Activated naive CD4-positive, alpha-beta T cell treated with anti-CD3 and anti-CD28 coated beads, Interleukin-2, amount 50 U/mL, for 24 hours (primary cell): ENCODE results near the gene ARID5B.

ENCODE experiments used
- H3K27ac Mint-ChIP-seq: one replicate; pipeline ENCODE4 v1.8.0; 2021; ENCODE audit warnings: mild to moderate bottlenecking, mixed read lengths
- H3K27me3 Mint-ChIP-seq: one replicate; pipeline ENCODE4 v1.8.0; 2021; ENCODE audit warnings: mixed read lengths
- H3K36me3 Mint-ChIP-seq: one replicate; pipeline ENCODE4 v1.8.0; 2021; ENCODE audit warnings: mixed read lengths
- H3K4me1 Mint-ChIP-seq: one replicate; pipeline ENCODE4 v1.8.0; 2021; ENCODE audit warnings: mixed read lengths
- H3K4me3 Mint-ChIP-seq: one replicate; pipeline ENCODE4 v1.8.0; 2021; ENCODE audit warnings: mild to moderate bottlenecking, mixed read lengths
- H3K9me3 Mint-ChIP-seq: one replicate; pipeline ENCODE4 v1.8.0; 2021; ENCODE audit warnings: mixed read lengths

The ARID5B gene

DNA sequence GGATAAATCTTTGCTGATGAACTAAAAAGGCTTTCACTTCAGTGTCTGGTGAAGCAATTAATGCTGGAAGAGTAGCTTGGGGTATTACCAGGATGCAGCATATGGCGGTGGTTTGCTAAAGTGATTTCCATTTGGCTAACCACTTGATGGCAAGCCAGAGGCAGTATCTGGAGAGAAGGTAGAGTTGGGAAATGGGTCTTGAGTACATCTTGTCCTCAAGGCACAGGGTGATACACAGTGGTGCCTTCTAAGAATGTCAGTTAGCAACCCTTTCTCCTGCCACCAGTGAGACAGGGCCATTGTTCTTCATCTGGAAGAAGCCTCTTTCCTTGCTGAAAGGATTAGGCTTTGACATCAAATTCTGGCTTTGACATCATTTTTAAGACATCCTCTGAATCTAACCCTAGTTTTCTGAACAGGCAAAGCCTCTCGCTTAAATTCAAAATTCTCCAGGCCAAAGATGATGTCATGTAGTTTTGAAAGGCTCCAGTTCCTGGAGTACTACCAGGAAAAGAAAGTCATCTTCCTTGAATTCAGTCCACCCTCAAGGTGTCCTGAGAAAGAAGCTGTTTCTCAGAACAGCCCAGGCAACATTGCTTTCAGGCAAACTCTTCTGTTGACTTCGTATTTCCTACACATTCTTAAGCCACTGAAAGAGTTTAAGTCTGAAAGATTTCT is 162.4 kb downstream of the ARID5B start:
- peaks cover 53% of the 10 kb centered on the region for H3K36me3 Mint-ChIP-seq
- H3K27me3 Mint-ChIP-seq, result no peaks in the 10 kb centered on the region
- H3K4me3 Mint-ChIP-seq, result peak overlapping the region; percentile 15
- peak overlapping the region; percentile 55 for H3K27ac Mint-ChIP-seq
- peaks cover 10% of the 10 kb centered on the region for H3K9me3 Mint-ChIP-seq
- H3K4me1 Mint-ChIP-seq, result peaks cover 73% of the 10 kb centered on the region

GRCh38 chr10:62067560-62067959 is 166.1 kb downstream of the ARID5B start:
- H3K4me3 Mint-ChIP-seq, result no peak overlapping the region
- peaks cover 69% of the 10 kb centered on the region for H3K4me1 Mint-ChIP-seq
- peaks cover 51% of the 10 kb centered on the region for H3K36me3 Mint-ChIP-seq
- peak overlapping the region; percentile 35 for H3K27ac Mint-ChIP-seq
- H3K9me3 Mint-ChIP-seq, result no peaks in the 10 kb centered on the region
- H3K27me3 Mint-ChIP-seq, result no peaks in the 10 kb centered on the region

DNA sequence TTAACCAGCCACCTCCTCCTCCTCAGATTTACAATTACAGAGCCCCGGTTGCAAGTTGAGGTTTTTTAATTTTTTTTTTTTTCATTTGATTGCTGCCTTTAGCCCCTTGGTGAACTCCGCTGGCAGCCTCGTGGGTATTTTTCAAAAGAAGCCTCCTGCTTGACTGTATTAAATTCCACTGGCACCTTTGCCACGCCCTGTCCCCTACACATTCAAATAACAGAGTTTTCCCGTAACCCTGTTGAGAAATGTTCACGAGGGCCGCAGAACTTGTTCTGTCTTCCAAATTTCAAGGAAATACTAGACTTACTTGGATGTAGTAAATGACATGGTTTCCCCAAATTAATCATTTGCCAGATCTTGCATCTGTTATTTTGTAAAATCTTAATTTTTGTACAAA is 167.0 kb downstream of the ARID5B start:
- H3K4me1 Mint-ChIP-seq, result peaks cover 69% of the 10 kb centered on the region
- H3K27me3 Mint-ChIP-seq, result no peaks in the 10 kb centered on the region
- peak overlapping the region; percentile 15 for H3K4me3 Mint-ChIP-seq
- H3K9me3 Mint-ChIP-seq, result no peaks in the 10 kb centered on the region
- H3K36me3 Mint-ChIP-seq, result peaks cover 54% of the 10 kb centered on the region
- no peak overlapping the region for H3K27ac Mint-ChIP-seq

DNA sequence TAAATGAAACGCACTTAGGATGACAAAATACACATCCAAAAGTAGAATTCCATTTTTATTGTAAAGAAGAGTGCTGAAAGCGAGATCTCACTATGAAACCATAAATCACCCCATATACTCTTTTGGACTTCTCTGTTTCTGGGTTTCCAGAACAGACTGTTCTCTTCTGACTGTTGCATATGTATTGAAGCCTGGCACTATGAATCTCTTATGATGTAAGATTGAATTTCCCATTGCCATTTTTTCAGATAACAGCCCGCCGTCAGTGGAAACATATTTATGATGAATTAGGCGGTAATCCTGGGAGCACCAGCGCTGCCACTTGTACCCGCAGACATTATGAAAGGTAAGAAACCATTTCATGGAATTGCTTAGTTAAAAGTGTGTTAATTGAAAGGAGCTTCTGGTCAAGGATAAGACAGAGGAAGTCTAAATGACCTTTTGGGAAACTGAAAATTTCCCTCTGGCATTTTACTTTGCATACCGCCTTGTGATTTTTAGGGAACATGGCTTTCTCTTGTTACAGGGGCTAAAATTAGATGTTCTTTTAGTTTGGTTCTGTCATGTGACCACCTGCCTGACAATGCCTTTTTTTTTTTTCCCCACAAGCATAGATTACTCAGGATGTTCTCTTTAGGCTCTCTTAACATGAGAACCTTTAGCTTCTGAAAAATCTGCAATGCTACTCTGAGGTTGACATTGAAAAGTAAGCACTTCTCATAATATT is 168.1 kb downstream of the ARID5B start:
- no peaks in the 10 kb centered on the region for H3K9me3 Mint-ChIP-seq
- peaks cover 65% of the 10 kb centered on the region for H3K4me1 Mint-ChIP-seq
- H3K27ac Mint-ChIP-seq, result peak overlapping the region; percentile 46
- H3K27me3 Mint-ChIP-seq, result no peaks in the 10 kb centered on the region
- H3K36me3 Mint-ChIP-seq, result peaks cover 50% of the 10 kb centered on the region
- H3K4me3 Mint-ChIP-seq, result peak overlapping the region; percentile 26

DNA sequence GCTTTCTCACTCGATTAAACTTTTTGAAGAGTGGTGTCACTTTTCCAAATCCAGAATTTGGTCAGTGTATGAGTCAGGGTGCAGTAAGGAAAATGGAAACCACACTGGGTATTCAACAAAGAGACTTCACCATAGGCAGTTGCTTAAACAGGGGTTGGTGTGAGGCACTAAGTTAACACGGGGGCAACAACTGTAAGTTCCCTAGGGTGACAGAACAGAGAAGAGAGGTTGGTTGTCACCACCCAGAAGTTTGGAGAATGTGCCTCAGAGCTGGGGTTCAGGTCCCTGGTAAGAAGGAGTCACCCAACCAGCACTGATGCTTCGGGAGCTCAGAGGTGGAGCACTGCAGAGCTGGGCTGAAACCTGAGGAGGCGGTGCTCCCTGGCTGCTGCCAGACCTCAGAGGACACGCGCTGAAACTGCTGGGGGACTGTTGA is 170.4 kb downstream of the ARID5B start:
- H3K36me3 Mint-ChIP-seq, result peaks cover 49% of the 10 kb centered on the region
- H3K9me3 Mint-ChIP-seq, result no peaks in the 10 kb centered on the region
- H3K4me1 Mint-ChIP-seq, result peaks cover 70% of the 10 kb centered on the region
- peak overlapping the region; percentile 28 for H3K4me3 Mint-ChIP-seq
- peak overlapping the region; percentile 88 for H3K27ac Mint-ChIP-seq
- no peaks in the 10 kb centered on the region for H3K27me3 Mint-ChIP-seq

DNA sequence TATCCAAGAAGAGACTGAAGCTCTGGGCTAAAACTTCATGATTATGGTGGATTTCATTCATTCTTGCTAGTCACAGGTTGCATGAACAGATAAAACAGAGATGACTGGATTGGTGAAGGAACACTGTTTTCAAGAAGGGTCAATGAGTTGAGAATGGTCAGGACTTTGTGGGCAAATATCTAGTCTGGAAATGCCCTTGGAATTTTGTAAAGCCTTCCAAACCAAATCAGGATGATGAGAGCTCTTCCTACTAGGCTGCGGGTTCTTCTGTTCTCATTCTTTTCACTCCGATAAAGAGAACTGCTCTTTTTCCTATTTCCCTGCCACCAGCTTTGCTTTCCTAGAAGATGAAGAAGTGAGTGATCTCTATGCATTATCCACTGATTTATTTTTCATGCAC is 171.4 kb downstream of the ARID5B start:
- Mint-ChIP-seq H3K27ac (peak overlapping the region; percentile 48), H3K9me3 (no peaks in the 10 kb centered on the region), H3K36me3 (peaks cover 55% of the 10 kb centered on the region), H3K27me3 (no peaks in the 10 kb centered on the region), H3K4me3 (peak overlapping the region; percentile 5), H3K4me1 (peaks cover 75% of the 10 kb centered on the region)

DNA sequence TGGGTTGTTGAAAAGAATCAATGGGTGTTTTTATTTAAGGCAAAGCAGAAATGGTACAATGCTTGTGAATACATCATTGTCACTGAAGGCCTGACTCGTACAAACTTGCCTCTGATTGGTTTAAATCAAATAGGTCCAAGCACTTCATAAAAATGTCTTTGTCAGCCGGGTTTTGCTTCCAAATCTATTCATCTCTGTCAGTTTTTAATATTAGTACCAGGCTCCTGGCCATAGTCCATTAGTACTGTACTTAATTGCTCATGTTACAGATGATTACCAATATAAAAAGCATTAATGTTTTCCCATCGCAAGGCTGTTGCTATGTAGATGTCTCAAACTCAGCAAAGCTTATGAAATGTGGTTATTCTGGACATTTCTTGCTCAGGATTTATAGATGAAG is 171.9 kb downstream of the ARID5B start:
- Mint-ChIP-seq H3K4me1 (peaks cover 80% of the 10 kb centered on the region), H3K27me3 (no peaks in the 10 kb centered on the region), H3K36me3 (peaks cover 56% of the 10 kb centered on the region)

GRCh38 chr10:62075414-62075813 is 173.9 kb downstream of the ARID5B start:
- peaks cover 4% of the 10 kb centered on the region for H3K9me3 Mint-ChIP-seq
- no peak overlapping the region for H3K4me3 Mint-ChIP-seq
- H3K27ac Mint-ChIP-seq, result peak overlapping the region; percentile 87
- H3K36me3 Mint-ChIP-seq, result peaks cover 53% of the 10 kb centered on the region
- no peaks in the 10 kb centered on the region for H3K27me3 Mint-ChIP-seq
- peaks cover 78% of the 10 kb centered on the region for H3K4me1 Mint-ChIP-seq

More for the DNA sequence above, 171.9 kb downstream of the ARID5B start:
- Mint-ChIP-seq H3K27ac (no peak overlapping the region), H3K4me3 (peak overlapping the region; percentile 5), H3K9me3 (no peaks in the 10 kb centered on the region)

- Mint-ChIP-seq H3K27ac (peak overlapping the region; percentile 87), H3K4me3 (no peak overlapping the region), H3K9me3 (peaks cover 4% of the 10 kb centered on the region), H3K36me3 (peaks cover 54% of the 10 kb centered on the region), H3K4me1 (peaks cover 83% of the 10 kb centered on the region), H3K27me3 (no peaks in the 10 kb centered on the region)
Measured at GRCh38 chr10:62075912-62076311, 174.4 kb downstream of the ARID5B start.

DNA sequence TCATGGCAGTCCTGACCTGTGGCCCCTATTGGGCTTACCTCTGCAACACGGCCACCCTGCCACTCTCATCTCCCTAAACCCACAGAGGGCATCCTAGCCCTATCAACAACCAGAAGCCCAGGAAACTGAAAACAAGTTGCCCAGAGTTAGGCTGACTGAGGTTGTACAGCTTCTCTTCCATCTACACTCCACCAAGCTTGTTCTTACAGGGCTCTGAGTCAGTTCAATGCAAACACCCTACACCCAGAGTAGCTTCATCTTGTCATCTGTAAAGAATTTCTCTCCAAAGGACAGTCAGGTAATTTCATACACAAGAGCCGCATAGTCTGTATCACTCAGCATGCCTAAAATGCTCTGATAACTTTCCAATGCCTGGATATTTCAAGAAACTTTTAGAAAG is 175.4 kb downstream of the ARID5B start:
- Mint-ChIP-seq H3K36me3 (peaks cover 47% of the 10 kb centered on the region), H3K9me3 (peaks cover 4% of the 10 kb centered on the region), H3K27ac (peak overlapping the region; percentile 90), H3K4me3 (peak overlapping the region; percentile 27), H3K27me3 (no peaks in the 10 kb centered on the region), H3K4me1 (peaks cover 85% of the 10 kb centered on the region)

DNA sequence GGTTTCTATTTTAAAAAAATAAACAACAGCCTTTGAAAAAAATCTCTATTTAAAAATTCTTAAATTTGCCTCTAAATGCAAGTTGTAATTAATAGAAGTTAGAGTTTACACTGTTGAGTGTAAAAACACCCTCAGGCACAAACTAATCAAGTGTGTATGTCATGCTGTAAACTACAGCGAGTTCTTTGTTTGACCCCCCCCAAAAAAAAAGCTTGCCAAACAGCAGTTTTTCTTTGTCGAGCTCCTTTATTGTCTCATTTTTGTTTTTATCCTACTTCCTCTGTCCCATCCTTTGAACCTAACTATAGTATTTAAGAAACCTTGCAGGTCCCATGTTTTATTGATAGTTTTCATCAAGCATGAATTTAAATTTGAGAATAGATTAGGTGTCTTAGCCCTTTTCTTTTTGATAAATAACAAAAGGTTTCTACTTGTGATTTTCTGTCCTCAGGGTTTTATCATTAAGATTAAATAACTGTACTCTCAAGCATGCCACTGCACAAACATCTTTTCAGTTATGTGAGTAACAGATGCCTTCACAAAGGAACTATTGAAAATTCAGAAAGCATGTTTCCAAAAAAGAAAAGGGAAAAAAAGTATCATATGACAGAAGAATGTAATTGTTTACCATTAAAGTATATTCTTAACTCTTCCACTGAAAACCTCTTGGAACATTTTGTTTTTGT is 176.0 kb downstream of the ARID5B start:
- peaks cover 85% of the 10 kb centered on the region for H3K4me1 Mint-ChIP-seq
- peaks cover 4% of the 10 kb centered on the region for H3K9me3 Mint-ChIP-seq
- no peaks in the 10 kb centered on the region for H3K27me3 Mint-ChIP-seq
- peak overlapping the region; percentile 49 for H3K4me3 Mint-ChIP-seq
- H3K27ac Mint-ChIP-seq, result peak overlapping the region; percentile 90
- H3K36me3 Mint-ChIP-seq, result peaks cover 42% of the 10 kb centered on the region

DNA sequence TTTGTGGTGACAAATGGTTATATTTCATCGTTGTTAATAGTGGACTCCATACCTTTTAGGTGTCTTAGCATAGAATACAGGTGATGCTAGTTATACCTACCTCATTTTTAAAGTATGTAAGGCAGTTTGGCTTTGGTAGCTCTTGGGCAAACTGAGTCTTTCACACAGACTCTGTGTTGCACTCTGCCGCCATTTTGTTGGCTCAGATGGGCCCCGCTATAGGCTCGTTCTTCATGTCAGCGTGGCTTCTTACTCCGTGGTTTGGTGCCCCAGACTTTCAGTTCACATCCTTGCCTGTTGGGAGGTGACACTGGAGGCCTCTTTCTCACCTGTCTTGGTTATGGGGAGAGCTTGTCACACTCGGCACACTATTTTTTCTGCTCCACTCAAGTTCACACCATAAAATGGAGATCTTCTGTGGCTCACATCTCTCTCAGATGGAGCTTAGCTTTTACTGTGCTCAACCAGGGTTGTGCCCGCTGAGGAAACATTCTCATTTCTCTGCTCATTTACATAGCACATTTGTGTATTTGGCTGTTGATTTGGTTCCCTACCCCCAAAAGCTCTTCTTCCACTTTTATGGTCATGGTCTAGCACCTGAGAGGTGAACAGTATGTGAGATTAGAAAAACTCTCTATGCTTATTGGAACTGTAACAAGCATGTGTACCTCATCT is 178.5 kb downstream of the ARID5B start:
- Mint-ChIP-seq H3K36me3 (peaks cover 37% of the 10 kb centered on the region), H3K27me3 (no peaks in the 10 kb centered on the region), H3K4me3 (no peak overlapping the region), H3K4me1 (peaks cover 91% of the 10 kb centered on the region), H3K27ac (peak overlapping the region; percentile 87), H3K9me3 (peaks cover 4% of the 10 kb centered on the region)

GRCh38 chr10:62080905-62081304 is 179.4 kb downstream of the ARID5B start:
- peak overlapping the region; percentile 85 for H3K27ac Mint-ChIP-seq
- H3K27me3 Mint-ChIP-seq, result no peaks in the 10 kb centered on the region
- peaks cover 4% of the 10 kb centered on the region for H3K9me3 Mint-ChIP-seq
- H3K4me3 Mint-ChIP-seq, result peak overlapping the region; percentile 12
- H3K36me3 Mint-ChIP-seq, result peaks cover 40% of the 10 kb centered on the region
- H3K4me1 Mint-ChIP-seq, result peaks cover 92% of the 10 kb centered on the region

- H3K4me3 Mint-ChIP-seq, result peak overlapping the region; percentile 70
- H3K9me3 Mint-ChIP-seq, result peaks cover 4% of the 10 kb centered on the region
Measured at GRCh38 chr10:62081341-62082270, 180.1 kb downstream of the ARID5B start.

More at GRCh38 chr10:62081341-62082270, 180.1 kb downstream of the ARID5B start:
- peak overlapping the region; percentile 85 for H3K27ac Mint-ChIP-seq
- no peaks in the 10 kb centered on the region for H3K27me3 Mint-ChIP-seq
- peaks cover 40% of the 10 kb centered on the region for H3K36me3 Mint-ChIP-seq
- H3K4me1 Mint-ChIP-seq, result peaks cover 85% of the 10 kb centered on the region
